Measurements from ENCODE around the gene JARID2. TPM values are rescaled to one million over a fixed set of nuclear protein-coding genes. Genes with fewer than 3 reads are reported as not detected.
A peak's percentile ranks its signal among the peaks of the same experiment; 100 is the strongest.

Gene JARID2
- total RNA-seq, 2 donors from 2014 or later = 7.9 to 8.6 TPM

GRCh38 chr6:15508441-15508871 lies 262.6 kb downstream of the JARID2 start:
- DNase-seq = no peak
- ATAC-seq = no peak
- intact Hi-C loops (cut with DNase I) = loop anchor here in 1 of 2 donors (10.0 kb wide), 1 partner anchor 116 kb away; no protein-coding TSS in a partner anchor

GRCh38 chr6:15508931-15509330 lies 263.1 kb downstream of the JARID2 start:
- no peak for DNase-seq
- ATAC-seq = no peak
- intact Hi-C loops (cut with DNase I) = loop anchor here in 1 of 2 donors (10.0 kb wide), 1 partner anchor 116 kb away; no protein-coding TSS in a partner anchor

GRCh38 chr6:15509335-15509933 lies 263.6 kb downstream of the JARID2 start:
- DNase-seq = no peak
- no peak for ATAC-seq

GRCh38 chr6:15510121-15510520 lies 264.3 kb downstream of the JARID2 start:
- no peak for DNase-seq
- no peak for ATAC-seq
- intact Hi-C loops (cut with DNase I) = no loop called here

More at GRCh38 chr6:15509335-15509933, 263.6 kb downstream of the JARID2 start:
- intact Hi-C loops (cut with DNase I) = loop anchor here in 1 of 2 donors (10.0 kb wide), 1 partner anchor 115 kb away; no protein-coding TSS in a partner anchor

- no peak for DNase-seq
These were observed 264.8 kb downstream of the JARID2 start for GRCh38 chr6:15510536-15511247.

GRCh38 chr6:15511248-15512125 lies 265.6 kb downstream of the JARID2 start:
- intact Hi-C loops (cut with DNase I) = no loop called here
- ATAC-seq = peak; percentile 79 to 90
- DNase-seq = peak; percentile 76

More at GRCh38 chr6:15510536-15511247, 264.8 kb downstream of the JARID2 start:
- intact Hi-C loops (cut with DNase I) = no loop called here
- no peak for ATAC-seq

GRCh38 chr6:15512126-15512525 lies 266.3 kb downstream of the JARID2 start:
- no peak for DNase-seq
- peak; percentile 42 to 61 for ATAC-seq
- intact Hi-C loops (cut with DNase I) = no loop called here

- intact Hi-C loops (cut with DNase I) = no loop called here
- DNase-seq = no peak
These were observed 266.9 kb downstream of the JARID2 start for GRCh38 chr6:15512721-15513120.

GRCh38 chr6:15513131-15513771 lies 267.4 kb downstream of the JARID2 start:
- intact Hi-C loops (cut with DNase I) = no loop called here
- ATAC-seq (no peak), DNase-seq (no peak)

More at GRCh38 chr6:15512721-15513120, 266.9 kb downstream of the JARID2 start:
- no peak for ATAC-seq

- intact Hi-C loops (cut with DNase I) = no loop called here
- ATAC-seq (no peak), DNase-seq (no peak)
These were observed 268.2 kb downstream of the JARID2 start for GRCh38 chr6:15513801-15514711.

GRCh38 chr6:15515226-15515625 lies 269.4 kb downstream of the JARID2 start:
- intact Hi-C loops (cut with DNase I) = loop anchor here in 1 of 2 donors (5.0 kb wide), 1 partner anchor 107 kb away; no protein-coding TSS in a partner anchor

GRCh38 chr6:15515660-15516375 lies 269.9 kb downstream of the JARID2 start:
- DNase-seq (no peak), ATAC-seq (peak; percentile 21 to 31)
- intact Hi-C loops (cut with DNase I) = loop anchor here in 1 of 2 donors (5.0 kb wide), 1 partner anchor 106 kb away; no protein-coding TSS in a partner anchor

More at GRCh38 chr6:15515226-15515625, 269.4 kb downstream of the JARID2 start:
- DNase-seq (no peak), ATAC-seq (no peak)

- intact Hi-C loops (cut with DNase I) = loop anchor here in 1 of 2 donors (5.0 kb wide), 1 partner anchor 106 kb away; no protein-coding TSS in a partner anchor
- DNase-seq (no peak), ATAC-seq (no peak)
These were observed 270.5 kb downstream of the JARID2 start for GRCh38 chr6:15516378-15516777.

GRCh38 chr6:15516923-15517560 lies 271.2 kb downstream of the JARID2 start:
- intact Hi-C loops (cut with DNase I) = loop anchor here in 1 of 2 donors (5.0 kb wide), 1 partner anchor 105 kb away; no protein-coding TSS in a partner anchor
- ATAC-seq (no peak), DNase-seq (no peak)

GRCh38 chr6:15517600-15517999 lies 271.7 kb downstream of the JARID2 start:
- no peak for ATAC-seq
- no peak for DNase-seq
- intact Hi-C loops (cut with DNase I) = loop anchor here in 1 of 2 donors (5.0 kb wide), 1 partner anchor 105 kb away; no protein-coding TSS in a partner anchor

GRCh38 chr6:15518057-15518456 lies 272.2 kb downstream of the JARID2 start:
- DNase-seq = no peak
- ATAC-seq = no peak
- intact Hi-C loops (cut with DNase I) = loop anchor here in 1 of 2 donors (5.0 kb wide), 1 partner anchor 104 kb away; no protein-coding TSS in a partner anchor

Data from left cardiac atrium (tissue), 4 donors.